KOPT-K1 (cell line): Measurements from ENCODE around the gene KAT7.
A peak's percentile ranks its signal among the peaks of the same experiment; 100 is the strongest.
"Not testable (repeated sequence)": the region's sequence is repeated elsewhere in the genome, so short reads cannot be mapped to it uniquely, and the experiment has no call there.

Experiments
- H3K27ac ChIP-seq: fragments of 200-600 bp; sonication (generic); 2 replicates; pipeline ENCODE4 v1.5.1; 2016; ENCODE audit warnings: antibody characterized with exemption, mild to moderate bottlenecking, low read depth, low read length; ENCODE audit not compliant: poor library complexity, severe bottlenecking
- H3K36me3 ChIP-seq: fragments of 200-600 bp; sonication (generic); 2 replicates; pipeline ENCODE4 v1.5.1; 2017; ENCODE audit warnings: antibody characterized with exemption, mild to moderate bottlenecking, low read length, moderate library complexity; ENCODE audit not compliant: insufficient read depth
- H3K9me3 ChIP-seq: fragments of 200-600 bp; sonication (generic); 2 replicates; pipeline ENCODE4 v1.5.1; 2017; ENCODE audit warnings: antibody characterized with exemption, low read length, mild to moderate bottlenecking; ENCODE audit not compliant: insufficient read depth, poor library complexity, severe bottlenecking

Gene KAT7

GRCh38 chr17:49815761-49816281 is 27.3 kb downstream of the KAT7 start:
- no peaks in the 10 kb centered on the region for H3K9me3 ChIP-seq
- no peak overlapping the region for H3K27ac ChIP-seq
- H3K36me3 ChIP-seq = peaks cover 96% of the 10 kb centered on the region

- Histone ChIP-seq H3K36me3 (peaks cover 98% of the 10 kb centered on the region), H3K27ac (peak overlapping the region; percentile 44)
These were observed 29.5 kb downstream of the KAT7 start for GRCh38 chr17:49817993-49818392.

GRCh38 chr17:49819138-49819537 is 30.7 kb downstream of the KAT7 start:
- Histone ChIP-seq H3K36me3 (peaks cover 98% of the 10 kb centered on the region), H3K27ac (peak overlapping the region; percentile 44), H3K9me3 (no peaks in the 10 kb centered on the region)

More at GRCh38 chr17:49817993-49818392, 29.5 kb downstream of the KAT7 start:
- H3K9me3 ChIP-seq = no peaks in the 10 kb centered on the region

GRCh38 chr17:49819651-49820050 is 31.2 kb downstream of the KAT7 start:
- Histone ChIP-seq H3K27ac (no peak overlapping the region), H3K36me3 (peaks cover 98% of the 10 kb centered on the region), H3K9me3 (no peaks in the 10 kb centered on the region)

- H3K9me3 ChIP-seq = no peaks in the 10 kb centered on the region
- H3K36me3 ChIP-seq = peaks cover 98% of the 10 kb centered on the region
- no peak overlapping the region for H3K27ac ChIP-seq
These were observed 32.3 kb downstream of the KAT7 start for GRCh38 chr17:49820773-49821172.

- H3K27ac ChIP-seq = no peak overlapping the region
- H3K36me3 ChIP-seq = peaks cover 98% of the 10 kb centered on the region
- no peaks in the 10 kb centered on the region for H3K9me3 ChIP-seq
These were observed 33.0 kb downstream of the KAT7 start for GRCh38 chr17:49821466-49821865.

GRCh38 chr17:49821916-49822315 is 33.4 kb downstream of the KAT7 start:
- Histone ChIP-seq H3K9me3 (no peaks in the 10 kb centered on the region), H3K36me3 (peaks cover 98% of the 10 kb centered on the region), H3K27ac (no peak overlapping the region)

GRCh38 chr17:49822829-49823228 is 34.3 kb downstream of the KAT7 start:
- H3K36me3 ChIP-seq = peaks cover 98% of the 10 kb centered on the region
- H3K27ac ChIP-seq = no peak overlapping the region
- H3K9me3 ChIP-seq = no peaks in the 10 kb centered on the region

- Histone ChIP-seq H3K9me3 (no peaks in the 10 kb centered on the region), H3K27ac (no peak overlapping the region), H3K36me3 (peaks cover 100% of the 10 kb centered on the region)
These were observed 35.1 kb downstream of the KAT7 start for GRCh38 chr17:49823614-49824013.

- peaks cover 99% of the 10 kb centered on the region for H3K36me3 ChIP-seq
- H3K27ac ChIP-seq = no peak overlapping the region
- no peaks in the 10 kb centered on the region for H3K9me3 ChIP-seq
These were observed 37.2 kb downstream of the KAT7 start for GRCh38 chr17:49825645-49826044.

- not testable (repeated sequence) for H3K27ac ChIP-seq, H3K9me3 ChIP-seq
- H3K36me3 ChIP-seq = peaks cover 97% of the 10 kb centered on the region
These were observed 39.8 kb downstream of the KAT7 start for GRCh38 chr17:49828325-49828724.

GRCh38 chr17:49829026-49829425 is 40.5 kb downstream of the KAT7 start:
- Histone ChIP-seq H3K27ac (no peak overlapping the region), H3K36me3 (peaks cover 97% of the 10 kb centered on the region)

GRCh38 chr17:49830605-49831004 is 42.1 kb downstream of the KAT7 start:
- Histone ChIP-seq H3K27ac (no peak overlapping the region), H3K9me3 (no peaks in the 10 kb centered on the region), H3K36me3 (peaks cover 94% of the 10 kb centered on the region)

More at GRCh38 chr17:49829026-49829425, 40.5 kb downstream of the KAT7 start:
- H3K9me3 ChIP-seq = no peaks in the 10 kb centered on the region

GRCh38 chr17:49832840-49833599 is 44.5 kb downstream of the KAT7 start:
- no peaks in the 10 kb centered on the region for H3K9me3 ChIP-seq
- H3K27ac ChIP-seq = no peak overlapping the region
- H3K36me3 ChIP-seq = peaks cover 78% of the 10 kb centered on the region

- no peaks in the 10 kb centered on the region for H3K9me3 ChIP-seq
- H3K36me3 ChIP-seq = peaks cover 66% of the 10 kb centered on the region
- no peak overlapping the region for H3K27ac ChIP-seq
These were observed 45.8 kb downstream of the KAT7 start for GRCh38 chr17:49834118-49834743.
